Suprapubic skin (tissue), 4 donors: ENCODE data around the gene CYSRT1. TPM values are rescaled to one million over a fixed set of nuclear protein-coding genes. Genes with fewer than 3 reads are reported as not detected.

ENCODE experiments used
- DNase-seq, 2 donors: peaks; one replicate each; pipeline ENCODE4 v3.0.0-alpha.2; 2019; ENCODE audit warnings: low spot score in 2 of 2
- H3K27ac ChIP-seq: fragments of 200-600 bp; sonication (generic); one replicate; pipeline ENCODE4 v1.5.1; 2019
- H3K27me3 ChIP-seq: fragments of 200-600 bp; sonication (generic); one replicate; pipeline ENCODE4 v1.5.1; 2019
- H3K36me3 ChIP-seq: fragments of 200-600 bp; sonication (generic); one replicate; pipeline ENCODE4 v1.5.1; 2019
- H3K4me1 ChIP-seq: fragments of 200-600 bp; sonication (generic); one replicate; pipeline ENCODE4 v1.5.1; 2019
- H3K4me3 ChIP-seq: fragments of 200-600 bp; sonication (generic); one replicate; pipeline ENCODE4 v1.5.1; 2019; ENCODE audit warnings: mild to moderate bottlenecking
- H3K9me3 ChIP-seq: fragments of 200-600 bp; sonication (generic); one replicate; pipeline ENCODE4 v1.5.1; 2019
- EP300 ChIP-seq: sonication (generic); formaldehyde crosslinking; IDR thresholded peaks from one replicate; pipeline ENCODE4 v1.6.1; 2017; ENCODE audit warnings: antibody characterized with exemption
- POLR2A ChIP-seq, 2 donors: fragments of 450-650 bp; IDR thresholded peaks; one replicate each; pipeline ENCODE4 v1.6.1; 2017; ENCODE audit warnings: antibody characterized with exemption in 2 of 2, mild to moderate bottlenecking in 2 of 2, moderate library complexity in 2 of 2
- POLR2AphosphoS5 ChIP-seq, 3 donors: sonication (generic); formaldehyde crosslinking; IDR thresholded peaks; one replicate each; pipeline ENCODE4 v1.6.1; 2017; ENCODE audit warnings: antibody characterized with exemption in 3 of 3
- WGBS: methylation state at CpG from one replicate; pipeline ENCODE4 v1.1.5; 2018; 5-methylcytosine and 5-hydroxymethylcytosine counted together
- total RNA-seq, 4 donors: library from RNA; depleted of rRNA; stranded (reverse); fragments of >200 nt; gene quantifications; one replicate each; pipeline ENCODE4 v1.1.0, GENCODE V29; 2016
- TF ChIP-seq, protein P1 (sequence below), 2 donors: fragments of 200-600 bp in 1 of 2; fragments of 450-650 bp in 1 of 2; sonication (generic) in 1 of 2; IDR thresholded peaks; one replicate each; pipeline ENCODE4 v1.5.1; 2016 to 2019; ENCODE audit warnings: antibody characterized with exemption in 2 of 2, mild to moderate bottlenecking in 1 of 2, moderate library complexity in 1 of 2

Gene CYSRT1
- total RNA-seq, 4 donors from 2014 or later: 22.8 to 65.7 (median 44.2) TPM

DNA sequence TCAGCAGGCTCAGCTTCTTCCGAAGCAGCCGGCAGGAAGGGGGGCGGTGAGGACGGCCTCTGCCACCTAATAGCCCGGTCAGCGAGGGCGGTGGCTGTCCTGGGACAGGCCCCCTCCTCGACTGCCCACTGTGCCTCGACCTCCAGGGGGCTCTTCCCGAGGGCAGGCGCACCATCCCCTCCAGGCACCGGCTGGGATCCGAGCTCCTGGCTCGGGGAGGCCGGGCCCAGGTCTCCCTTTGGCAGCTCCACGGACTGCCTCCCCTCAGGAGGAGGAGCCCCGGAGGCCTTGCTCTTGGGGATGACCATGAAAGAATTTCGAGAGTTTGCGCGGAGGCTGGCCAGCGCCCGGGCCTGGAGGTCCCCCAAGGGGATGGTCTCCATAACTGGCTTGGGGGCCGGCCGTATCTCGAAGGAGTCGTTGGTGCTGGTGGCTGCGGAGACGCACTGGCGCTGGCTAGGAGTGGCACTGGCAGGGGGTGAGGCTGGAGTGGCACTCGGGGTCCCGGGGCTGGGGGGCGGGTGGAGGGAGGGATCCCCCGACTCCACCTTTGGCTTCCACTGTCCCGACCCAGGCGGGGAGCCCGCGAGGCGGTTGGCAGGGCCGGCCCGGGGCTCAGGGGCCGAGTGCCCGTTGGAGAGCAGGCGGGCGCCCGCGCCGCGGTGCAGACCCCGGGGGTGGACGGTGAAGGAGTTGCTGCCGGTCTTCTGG lies 25.4 kb upstream of the CYSRT1 start:
- no peak for TF ChIP-seq POLR2A (IDR thresholded peaks at IDR 0.05)
- TF ChIP-seq POLR2AphosphoS5 (IDR thresholded peaks at IDR 0.05): no peak
- TF ChIP-seq EP300: no peak
- TF ChIP-seq, protein P1, sequence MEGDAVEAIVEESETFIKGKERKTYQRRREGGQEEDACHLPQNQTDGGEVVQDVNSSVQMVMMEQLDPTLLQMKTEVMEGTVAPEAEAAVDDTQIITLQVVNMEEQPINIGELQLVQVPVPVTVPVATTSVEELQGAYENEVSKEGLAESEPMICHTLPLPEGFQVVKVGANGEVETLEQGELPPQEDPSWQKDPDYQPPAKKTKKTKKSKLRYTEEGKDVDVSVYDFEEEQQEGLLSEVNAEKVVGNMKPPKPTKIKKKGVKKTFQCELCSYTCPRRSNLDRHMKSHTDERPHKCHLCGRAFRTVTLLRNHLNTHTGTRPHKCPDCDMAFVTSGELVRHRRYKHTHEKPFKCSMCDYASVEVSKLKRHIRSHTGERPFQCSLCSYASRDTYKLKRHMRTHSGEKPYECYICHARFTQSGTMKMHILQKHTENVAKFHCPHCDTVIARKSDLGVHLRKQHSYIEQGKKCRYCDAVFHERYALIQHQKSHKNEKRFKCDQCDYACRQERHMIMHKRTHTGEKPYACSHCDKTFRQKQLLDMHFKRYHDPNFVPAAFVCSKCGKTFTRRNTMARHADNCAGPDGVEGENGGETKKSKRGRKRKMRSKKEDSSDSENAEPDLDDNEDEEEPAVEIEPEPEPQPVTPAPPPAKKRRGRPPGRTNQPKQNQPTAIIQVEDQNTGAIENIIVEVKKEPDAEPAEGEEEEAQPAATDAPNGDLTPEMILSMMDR (IDR thresholded peaks at IDR 0.05): no peak
- no peaks in the 10 kb centered on the region for H3K9me3 ChIP-seq
- H3K27ac ChIP-seq: no peak overlapping the region
- peaks cover 77% of the 10 kb centered on the region for H3K4me1 ChIP-seq
- DNase-seq: no peak
- no CpG with 5 or more reads among the region's 51 CpGs for WGBS
- H3K27me3 ChIP-seq: no peaks in the 10 kb centered on the region
- H3K36me3 ChIP-seq: no peaks in the 10 kb centered on the region
- peak overlapping the region; percentile 59 for H3K4me3 ChIP-seq

DNA sequence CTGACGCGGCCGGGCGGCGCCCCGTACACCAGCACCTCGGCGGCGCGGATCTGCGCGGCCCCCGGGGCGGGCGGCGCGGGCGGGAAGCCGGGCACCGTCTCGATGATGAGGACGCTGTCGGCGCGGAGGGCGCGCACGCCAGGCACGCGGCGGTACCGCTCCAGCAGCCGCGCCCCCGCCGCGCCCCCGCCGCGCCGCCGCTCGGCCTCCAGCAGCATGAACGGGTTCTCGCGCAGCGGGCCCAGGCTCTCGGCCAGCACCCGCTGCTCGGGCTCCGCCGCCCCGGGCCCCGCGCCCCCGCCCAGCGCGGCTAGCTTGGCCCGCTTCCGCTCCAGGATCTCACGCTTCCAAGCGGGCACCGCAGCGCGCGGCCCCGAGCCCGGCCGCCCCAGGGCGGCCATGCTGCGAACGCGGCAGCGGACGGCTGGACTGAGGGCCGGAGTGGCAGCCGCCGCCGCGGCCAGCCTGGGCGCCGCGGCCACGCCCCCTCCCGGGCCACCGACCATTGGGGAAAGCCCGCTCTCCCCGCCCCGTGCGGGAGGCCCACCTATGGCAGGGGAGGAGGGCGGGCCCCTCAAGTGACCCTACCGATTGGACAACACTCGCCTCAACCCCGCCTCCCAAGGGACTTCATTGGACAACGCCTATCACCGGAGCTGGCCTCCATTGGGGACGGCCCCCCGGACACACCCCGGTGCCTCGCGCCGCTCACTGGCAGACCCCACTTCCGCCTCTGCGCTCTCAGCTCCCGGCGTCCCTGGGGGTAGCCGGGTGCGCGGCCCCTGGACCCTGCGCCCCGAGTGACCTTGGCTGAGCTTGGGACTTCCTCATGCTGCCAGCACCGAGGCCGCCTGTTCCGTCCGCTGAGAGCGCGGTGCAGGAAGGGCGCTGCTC lies 24.4 kb upstream of the CYSRT1 start, which contains the start of gene TPRN:
TPRN (minus strand) TSS at position 431 of the 894 bp plus-strand sequence; CDS start at position 401, 30 bp downstream.
- TF ChIP-seq, protein P1 (IDR thresholded peaks at IDR 0.05): no peak
- TF ChIP-seq POLR2AphosphoS5 (IDR thresholded peaks at IDR 0.05) (peak in 2 of 3 donors; percentile 49 to 75), POLR2A (IDR thresholded peaks at IDR 0.05) (peak; percentile 66 to 75)
- DNase-seq: peak; percentile 100
- 0% methylated on average over 2 of the region's 118 CpGs for WGBS
- peak within 1 kb of the TSS; percentile 69 for H3K27ac ChIP-seq
- no peaks in the 10 kb centered on the region for H3K27me3 ChIP-seq
- no peaks in the 10 kb centered on the region for H3K36me3 ChIP-seq
- H3K9me3 ChIP-seq: no peaks in the 10 kb centered on the region
- peak within 1 kb of the TSS; percentile 59 for H3K4me3 ChIP-seq
- H3K4me1 ChIP-seq: peaks cover 72% of the 10 kb centered on the region

- peak overlapping the region; percentile 69 for H3K27ac ChIP-seq
- H3K27me3 ChIP-seq: no peaks in the 10 kb centered on the region
- peak overlapping the region; percentile 59 for H3K4me3 ChIP-seq
- no peaks in the 10 kb centered on the region for H3K36me3 ChIP-seq
- TF ChIP-seq, protein P1 (IDR thresholded peaks at IDR 0.05): no peak
- TF ChIP-seq POLR2A (IDR thresholded peaks at IDR 0.05) (no peak), POLR2AphosphoS5 (IDR thresholded peaks at IDR 0.05) (no peak), EP300 (no peak)
- 15% methylated on average over 17 of the region's 23 CpGs for WGBS
- peaks cover 72% of the 10 kb centered on the region for H3K4me1 ChIP-seq
- H3K9me3 ChIP-seq: no peaks in the 10 kb centered on the region
- no peak for DNase-seq
Observed at GRCh38 chr9:137201205-137201868, 23.6 kb upstream of the CYSRT1 start.

- Histone ChIP-seq H3K36me3 (no peaks in the 10 kb centered on the region), H3K9me3 (no peaks in the 10 kb centered on the region), H3K27ac (no peak overlapping the region), H3K4me1 (peaks cover 73% of the 10 kb centered on the region), H3K4me3 (no peak overlapping the region), H3K27me3 (no peaks in the 10 kb centered on the region)
- 72% methylated on average over 8 of the region's 8 CpGs for WGBS
- TF ChIP-seq, protein P1 (IDR thresholded peaks at IDR 0.05): no peak
- TF ChIP-seq EP300: no peak
- TF ChIP-seq POLR2A (IDR thresholded peaks at IDR 0.05): no peak
- TF ChIP-seq POLR2AphosphoS5 (IDR thresholded peaks at IDR 0.05): no peak
- no peak for DNase-seq
Observed at GRCh38 chr9:137202966-137203365, 22.0 kb upstream of the CYSRT1 start.
